Colonic mucosa (tissue), 4 donors: ENCODE results near the gene MLXIPL. TPM values are rescaled to one million over a fixed set of nuclear protein-coding genes. Genes with fewer than 3 reads are reported as not detected.

Experiments used
- DNase-seq: peaks from one replicate; pipeline ENCODE4 v3.0.0-alpha.2; 2020
- H3K27ac ChIP-seq: fragments of 200-600 bp; one replicate; pipeline ENCODE4 v1.8.0; 2021
- H3K27me3 ChIP-seq: fragments of 200-600 bp; one replicate; pipeline ENCODE4 v1.8.0; 2021
- H3K36me3 ChIP-seq: fragments of 200-600 bp; one replicate; pipeline ENCODE4 v1.8.0; 2021
- H3K4me1 ChIP-seq: fragments of 200-600 bp; one replicate; pipeline ENCODE4 v1.8.0; 2021; ENCODE audit warnings: mild to moderate bottlenecking
- H3K4me3 ChIP-seq: fragments of 200-600 bp; one replicate; pipeline ENCODE4 v1.8.0; 2021
- H3K9ac ChIP-seq, 2 donors: one replicate each; pipeline ENCODE4 v1.7.0; 2013; ENCODE audit warnings: control low read depth in 2 of 2, low read depth in 2 of 2, low read length in 2 of 2
- H3K9me3 ChIP-seq: fragments of 200-600 bp; one replicate; pipeline ENCODE4 v1.8.0; 2021
- intact Hi-C: fragments of 100-400 bp; cut with DNase I; formaldehyde crosslinking; loops from one replicate; pipeline ENCODE4 v1.14.1; 2022
- total RNA-seq, 2 donors: library from RNA; stranded (reverse); fragmentation: NEBNext Ultra II Directional in 1 of 2; extraction: Animal tissue kit (Norgen Biotek cat#: 25700) in 1 of 2; gene quantifications; one replicate each; pipeline ENCODE4 v1.2.1, GENCODE V29; 2021
- TF ChIP-seq, protein P1 (sequence below): fragments of 200-600 bp; IDR thresholded peaks from one replicate; pipeline ENCODE4 v1.8.0; 2022; ENCODE audit warnings: antibody characterized with exemption, mild to moderate bottlenecking
- donor health status: healthy.
- donor health status: DM: no; HTN: no; CAD: no.
- donor health status: DM: no; HTN: no; CAD: no.

Gene MLXIPL
- total RNA-seq, 2 donors from 2014 or later: 9.5 to 15.7 TPM

DNA sequence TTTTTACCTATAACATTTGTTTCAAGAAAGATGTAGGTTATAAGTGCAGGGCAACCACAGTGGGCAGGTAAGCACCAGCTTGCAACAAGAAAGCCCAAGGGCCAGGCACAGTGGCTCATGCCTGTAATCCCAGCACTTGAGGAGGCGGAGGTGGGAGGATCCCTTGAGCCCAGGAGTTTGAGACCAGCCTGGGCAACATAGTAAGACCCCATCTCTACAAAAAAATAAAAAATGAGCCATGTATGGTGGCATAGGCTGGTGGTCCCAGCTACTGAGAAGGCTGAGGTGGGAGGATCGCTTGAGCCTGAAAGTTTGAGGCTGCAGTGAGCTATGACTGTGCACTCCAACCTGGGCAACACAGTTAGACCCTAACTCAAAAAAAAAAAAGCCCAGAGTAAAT, 79.6 kb downstream of the MLXIPL start:
- Histone ChIP-seq H3K9me3 (no peaks in the 10 kb centered on the region), H3K27ac (no peak overlapping the region), H3K9ac (no peak overlapping the region), H3K36me3 (peaks cover 12% of the 10 kb centered on the region), H3K4me3 (no peak overlapping the region), H3K4me1 (no peaks in the 10 kb centered on the region), H3K27me3 (no peaks in the 10 kb centered on the region)
- DNase-seq: no peak
- TF ChIP-seq, protein P1, sequence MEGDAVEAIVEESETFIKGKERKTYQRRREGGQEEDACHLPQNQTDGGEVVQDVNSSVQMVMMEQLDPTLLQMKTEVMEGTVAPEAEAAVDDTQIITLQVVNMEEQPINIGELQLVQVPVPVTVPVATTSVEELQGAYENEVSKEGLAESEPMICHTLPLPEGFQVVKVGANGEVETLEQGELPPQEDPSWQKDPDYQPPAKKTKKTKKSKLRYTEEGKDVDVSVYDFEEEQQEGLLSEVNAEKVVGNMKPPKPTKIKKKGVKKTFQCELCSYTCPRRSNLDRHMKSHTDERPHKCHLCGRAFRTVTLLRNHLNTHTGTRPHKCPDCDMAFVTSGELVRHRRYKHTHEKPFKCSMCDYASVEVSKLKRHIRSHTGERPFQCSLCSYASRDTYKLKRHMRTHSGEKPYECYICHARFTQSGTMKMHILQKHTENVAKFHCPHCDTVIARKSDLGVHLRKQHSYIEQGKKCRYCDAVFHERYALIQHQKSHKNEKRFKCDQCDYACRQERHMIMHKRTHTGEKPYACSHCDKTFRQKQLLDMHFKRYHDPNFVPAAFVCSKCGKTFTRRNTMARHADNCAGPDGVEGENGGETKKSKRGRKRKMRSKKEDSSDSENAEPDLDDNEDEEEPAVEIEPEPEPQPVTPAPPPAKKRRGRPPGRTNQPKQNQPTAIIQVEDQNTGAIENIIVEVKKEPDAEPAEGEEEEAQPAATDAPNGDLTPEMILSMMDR: no peak
- intact Hi-C loops: loop anchor here (10.0 kb wide), 1 partner anchor 60 kb away; no protein-coding TSS in a partner anchor

Other genes with a start within 250 kb of the MLXIPL start
- under 1 TPM; 0.35 to 0.37 TPM for gene FZD9, start 190.7 kb downstream of the MLXIPL start, total RNA-seq
- 10 to 100 TPM; 43.9 to 58.4 TPM for gene BAZ1B, start 102.2 kb downstream of the MLXIPL start, total RNA-seq
- 10 to 100 TPM; 53.8 to 56.8 TPM for gene BCL7B, start 66.8 kb downstream of the MLXIPL start, total RNA-seq
- gene TBL2, start 45.9 kb downstream of the MLXIPL start, total RNA-seq: 10 to 100 TPM; 36.5 to 50.2 TPM
- 1 to 10 TPM in 1 of 2 donors, under 1 TPM in 1; 0.62 to 2.0 TPM for gene VPS37D, start 43.3 kb upstream of the MLXIPL start, total RNA-seq
- gene DNAJC30, start 58.9 kb upstream of the MLXIPL start, total RNA-seq: 10 to 100 TPM in 1 of 2 donors, 1 to 10 TPM in 1; 9.7 to 15.1 TPM
- 10 to 100 TPM; 46.4 to 79.5 TPM for gene BUD23, start 59.1 kb upstream of the MLXIPL start, total RNA-seq
- gene STX1A, start 95.1 kb upstream of the MLXIPL start, total RNA-seq: 1 to 10 TPM; 7.0 to 7.2 TPM
- gene ABHD11, start 114.3 kb upstream of the MLXIPL start, total RNA-seq: 100 to 1,000 TPM; 109 to 123 TPM
- gene CLDN3, start 145.7 kb upstream of the MLXIPL start, total RNA-seq: 100 to 1,000 TPM; 599 to 634 TPM
- 100 to 1,000 TPM; 568 to 932 TPM for gene CLDN4, start 206.5 kb upstream of the MLXIPL start, total RNA-seq
- gene METTL27, start 218.0 kb upstream of the MLXIPL start, total RNA-seq: 1 to 10 TPM; 4.0 to 7.4 TPM
- not detected for gene TMEM270, start 236.6 kb upstream of the MLXIPL start, total RNA-seq